ENCODE data around the gene CST11.

DNA sequence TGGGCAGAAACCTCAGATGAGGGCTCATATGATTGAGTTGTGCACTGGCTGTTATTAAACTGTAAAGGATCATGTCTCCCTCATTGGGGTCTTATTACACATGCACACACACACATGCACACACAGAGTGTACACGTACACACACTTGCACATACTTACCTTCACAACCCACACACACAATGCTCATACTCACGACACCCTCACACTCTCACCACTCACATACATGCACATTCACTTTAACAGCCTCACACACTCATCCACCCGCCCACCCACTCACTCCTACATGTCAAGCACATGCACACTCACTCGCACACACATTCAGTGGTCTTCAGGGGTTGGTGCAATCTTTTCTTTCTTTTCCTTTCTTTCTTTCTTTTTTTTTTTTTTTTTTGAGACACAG lies 7.8 kb downstream of the CST11 start:
- TF ChIP-seq POLR2AphosphoS5 (IDR thresholded peaks at IDR 0.05; ENCODE audit: low read length) (no peak), GABPA (IDR thresholded peaks at IDR 0.05; ENCODE audit: low read depth) (no peak), ETV6 (conservative IDR thresholded peaks at IDR 0.05 in 1 of 2, IDR thresholded peaks at IDR 0.05 in 1 of 2; ENCODE audit: borderline replicate concordance in 1 of 2, low read depth in 1 of 2) (no peak), STAT1 (conservative IDR thresholded peaks at IDR 0.05) (no peak), ZNF207 (IDR thresholded peaks at IDR 0.05; ENCODE audit: borderline replicate concordance) (no peak), NFXL1 (IDR thresholded peaks at IDR 0.05; ENCODE audit: borderline replicate concordance) (no peak)
- TF ChIP-seq, protein P1, sequence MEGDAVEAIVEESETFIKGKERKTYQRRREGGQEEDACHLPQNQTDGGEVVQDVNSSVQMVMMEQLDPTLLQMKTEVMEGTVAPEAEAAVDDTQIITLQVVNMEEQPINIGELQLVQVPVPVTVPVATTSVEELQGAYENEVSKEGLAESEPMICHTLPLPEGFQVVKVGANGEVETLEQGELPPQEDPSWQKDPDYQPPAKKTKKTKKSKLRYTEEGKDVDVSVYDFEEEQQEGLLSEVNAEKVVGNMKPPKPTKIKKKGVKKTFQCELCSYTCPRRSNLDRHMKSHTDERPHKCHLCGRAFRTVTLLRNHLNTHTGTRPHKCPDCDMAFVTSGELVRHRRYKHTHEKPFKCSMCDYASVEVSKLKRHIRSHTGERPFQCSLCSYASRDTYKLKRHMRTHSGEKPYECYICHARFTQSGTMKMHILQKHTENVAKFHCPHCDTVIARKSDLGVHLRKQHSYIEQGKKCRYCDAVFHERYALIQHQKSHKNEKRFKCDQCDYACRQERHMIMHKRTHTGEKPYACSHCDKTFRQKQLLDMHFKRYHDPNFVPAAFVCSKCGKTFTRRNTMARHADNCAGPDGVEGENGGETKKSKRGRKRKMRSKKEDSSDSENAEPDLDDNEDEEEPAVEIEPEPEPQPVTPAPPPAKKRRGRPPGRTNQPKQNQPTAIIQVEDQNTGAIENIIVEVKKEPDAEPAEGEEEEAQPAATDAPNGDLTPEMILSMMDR (IDR thresholded peaks at IDR 0.05 in 2 of 3, conservative IDR thresholded peaks at IDR 0.05 in 1 of 3; ENCODE audit: control insufficient read depth in 2 of 3, extremely low read depth in 1 of 3, insufficient read depth in 1 of 3, low read depth in 3 of 3, low read length in 3 of 3) = no peak
- TF ChIP-seq, protein P2, sequence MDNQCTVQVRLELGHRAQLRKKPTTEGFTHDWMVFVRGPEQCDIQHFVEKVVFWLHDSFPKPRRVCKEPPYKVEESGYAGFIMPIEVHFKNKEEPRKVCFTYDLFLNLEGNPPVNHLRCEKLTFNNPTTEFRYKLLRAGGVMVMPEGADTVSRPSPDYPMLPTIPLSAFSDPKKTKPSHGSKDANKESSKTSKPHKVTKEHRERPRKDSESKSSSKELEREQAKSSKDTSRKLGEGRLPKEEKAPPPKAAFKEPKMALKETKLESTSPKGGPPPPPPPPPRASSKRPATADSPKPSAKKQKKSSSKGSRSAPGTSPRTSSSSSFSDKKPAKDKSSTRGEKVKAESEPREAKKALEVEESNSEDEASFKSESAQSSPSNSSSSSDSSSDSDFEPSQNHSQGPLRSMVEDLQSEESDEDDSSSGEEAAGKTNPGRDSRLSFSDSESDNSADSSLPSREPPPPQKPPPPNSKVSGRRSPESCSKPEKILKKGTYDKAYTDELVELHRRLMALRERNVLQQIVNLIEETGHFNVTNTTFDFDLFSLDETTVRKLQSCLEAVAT (IDR thresholded peaks at IDR 0.05) = no peak
- TF ChIP-seq, protein P3, sequence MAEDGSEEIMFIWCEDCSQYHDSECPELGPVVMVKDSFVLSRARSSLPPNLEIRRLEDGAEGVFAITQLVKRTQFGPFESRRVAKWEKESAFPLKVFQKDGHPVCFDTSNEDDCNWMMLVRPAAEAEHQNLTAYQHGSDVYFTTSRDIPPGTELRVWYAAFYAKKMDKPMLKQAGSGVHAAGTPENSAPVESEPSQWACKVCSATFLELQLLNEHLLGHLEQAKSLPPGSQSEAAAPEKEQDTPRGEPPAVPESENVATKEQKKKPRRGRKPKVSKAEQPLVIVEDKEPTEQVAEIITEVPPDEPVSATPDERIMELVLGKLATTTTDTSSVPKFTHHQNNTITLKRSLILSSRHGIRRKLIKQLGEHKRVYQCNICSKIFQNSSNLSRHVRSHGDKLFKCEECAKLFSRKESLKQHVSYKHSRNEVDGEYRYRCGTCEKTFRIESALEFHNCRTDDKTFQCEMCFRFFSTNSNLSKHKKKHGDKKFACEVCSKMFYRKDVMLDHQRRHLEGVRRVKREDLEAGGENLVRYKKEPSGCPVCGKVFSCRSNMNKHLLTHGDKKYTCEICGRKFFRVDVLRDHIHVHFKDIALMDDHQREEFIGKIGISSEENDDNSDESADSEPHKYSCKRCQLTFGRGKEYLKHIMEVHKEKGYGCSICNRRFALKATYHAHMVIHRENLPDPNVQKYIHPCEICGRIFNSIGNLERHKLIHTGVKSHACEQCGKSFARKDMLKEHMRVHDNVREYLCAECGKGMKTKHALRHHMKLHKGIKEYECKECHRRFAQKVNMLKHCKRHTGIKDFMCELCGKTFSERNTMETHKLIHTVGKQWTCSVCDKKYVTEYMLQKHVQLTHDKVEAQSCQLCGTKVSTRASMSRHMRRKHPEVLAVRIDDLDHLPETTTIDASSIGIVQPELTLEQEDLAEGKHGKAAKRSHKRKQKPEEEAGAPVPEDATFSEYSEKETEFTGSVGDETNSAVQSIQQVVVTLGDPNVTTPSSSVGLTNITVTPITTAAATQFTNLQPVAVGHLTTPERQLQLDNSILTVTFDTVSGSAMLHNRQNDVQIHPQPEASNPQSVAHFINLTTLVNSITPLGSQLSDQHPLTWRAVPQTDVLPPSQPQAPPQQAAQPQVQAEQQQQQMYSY (CRISPR knock-in tag; IDR thresholded peaks at IDR 0.05) = no peak
